GM18505 (cell line): Measurements from ENCODE around the gene PHLDA3.
"Not testable (repeated sequence)": the region's sequence is repeated elsewhere in the genome, so short reads cannot be mapped to it uniquely, and the experiment has no call there.

Experiments
- ATAC-seq: cut with Tn5 transposase; IDR thresholded peaks from one replicate; pipeline ENCODE4 v1.9.1; 2021; ENCODE audit not compliant: unreplicated experiment
- POLR2A ChIP-seq: IDR thresholded peaks from 4 replicates; pipeline ENCODE4 v1.6.1; 2011; ENCODE audit warnings: borderline replicate concordance; ENCODE audit not compliant: insufficient read depth, insufficient read length; ENCODE audit errors: extremely low read depth

PHLDA3 gene

GRCh38 chr1:201499795-201500669 lies 31.0 kb upstream of the PHLDA3 start:
- no peak for TF ChIP-seq POLR2A
- no peak for ATAC-seq

GRCh38 chr1:201499191-201499590 lies 30.2 kb upstream of the PHLDA3 start:
- no peak for TF ChIP-seq POLR2A
- ATAC-seq: no peak

- ATAC-seq: no peak
Observed at GRCh38 chr1:201498621-201499020, 29.6 kb upstream of the PHLDA3 start.

GRCh38 chr1:201497935-201498509 lies 29.0 kb upstream of the PHLDA3 start:
- no peak for TF ChIP-seq POLR2A
- ATAC-seq: no peak

More at GRCh38 chr1:201498621-201499020, 29.6 kb upstream of the PHLDA3 start:
- no peak for TF ChIP-seq POLR2A

- TF ChIP-seq POLR2A: no peak
- no peak for ATAC-seq
Observed at GRCh38 chr1:201496296-201496690, 27.3 kb upstream of the PHLDA3 start.

- no peak for TF ChIP-seq POLR2A
- ATAC-seq: no peak
Observed at GRCh38 chr1:201495551-201496295, 26.7 kb upstream of the PHLDA3 start.

GRCh38 chr1:201493757-201494617 lies 25.0 kb upstream of the PHLDA3 start:
- no peak for TF ChIP-seq POLR2A
- no peak for ATAC-seq

- not testable (repeated sequence) for ATAC-seq
Observed at GRCh38 chr1:201493026-201493656, 24.2 kb upstream of the PHLDA3 start.

- TF ChIP-seq POLR2A: no peak
- no peak for ATAC-seq
Observed at GRCh38 chr1:201491896-201492511, 23.0 kb upstream of the PHLDA3 start.

- ATAC-seq: no peak
- no peak for TF ChIP-seq POLR2A
Observed at GRCh38 chr1:201490708-201491131, 21.7 kb upstream of the PHLDA3 start.

- no peak for TF ChIP-seq POLR2A
- ATAC-seq: no peak
Observed at GRCh38 chr1:201489643-201490261, 20.8 kb upstream of the PHLDA3 start.
